K562 (cell line): ENCODE data around the gene ACBD3. TPM values are rescaled to one million over a fixed set of nuclear protein-coding genes. Genes with fewer than 3 reads are reported as not detected.

Source experiments
- ATAC-seq: fragments of 200-7000 bp; cut with Tn5 transposase; 3 replicates; pipeline ENCODE4 v1.9.1; 2020; ENCODE audit warnings: moderate library complexity
- BruUV-seq: library from RNA; stranded (reverse); fragments of 400-500 nt; replicated peaks from 2 replicates; lab custom pipeline; 2021; lab: Mats Ljungman, UMichigan
- CTCF ChIA-PET: fragments of 300-600 bp; formaldehyde crosslinking; extraction: SDS; loops from one replicate; lab custom pipeline; 2021; ENCODE audit warnings: low intra/inter-chr PET ratio; lab: Yijun Ruan, JAX
- POLR2A ChIA-PET: fragments of 300-600, 350-650 bp; sonication (Branson Sonifier 250); formaldehyde crosslinking; extraction: SDS; loops from one replicate; lab custom pipeline; 2021; ENCODE audit warnings: antibody characterized with exemption, inconsistent platforms; lab: Yijun Ruan, JAX
- DNase-seq, 4 experiments: peaks; one replicate each; pipeline versions ENCODE4 v3.0.0 to v3.0.0-alpha.2; 2011 to 2018; ENCODE audit warnings: low spot score in 3 of 4, mixed read lengths in 3 of 4; ENCODE audit errors: extremely low read depth in 1 of 4
- FAIRE-seq: peaks from 2 replicates; lab custom pipeline; 2011; peaks lifted over from hg19 to GRCh38; lab: Jason Lieb, UNC
- H2AFZ ChIP-seq: 2 replicates; pipeline ENCODE4 v1.6.0; 2011; ENCODE audit warnings: low read depth, low read length, control low read depth, inconsistent platforms
- H3K27ac ChIP-seq: fragments of 200-600 bp; 3 replicates; pipeline ENCODE4 v1.8.0; 2011; ENCODE audit warnings: low read depth, mild to moderate bottlenecking, control low read depth, inconsistent platforms, low read length, moderate library complexity, mixed read lengths; ENCODE audit errors: extremely low read depth
- H3K27me3 ChIP-seq, 2 experiments: fragments of 300-600 bp in 1 of 2; 2 replicates in 1 of 2; 3 replicates in 1 of 2; pipeline versions ENCODE4 v1.6.0 to v1.8.0; 2011; ENCODE audit warnings: inconsistent platforms in 2 of 2, low read length in 2 of 2, mild to moderate bottlenecking in 1 of 2, mixed read lengths in 1 of 2, moderate library complexity in 1 of 2; ENCODE audit not compliant: control insufficient read depth in 2 of 2, insufficient read depth in 2 of 2
- H3K36me3 ChIP-seq: fragments of 300-600 bp; 3 replicates; pipeline ENCODE4 v1.8.0; 2011; ENCODE audit warnings: mild to moderate bottlenecking, low read length, inconsistent platforms; ENCODE audit not compliant: control insufficient read depth, insufficient read depth
- H3K4me1 ChIP-seq, 2 experiments: fragments of 200-600 bp in 1 of 2; replicated peaks in 1 of 2; 2 replicates in 1 of 2; 3 replicates in 1 of 2; pipeline versions ENCODE4 v1.5.1 to v1.8.0; 2011; ENCODE audit warnings: inconsistent platforms in 2 of 2, low read length in 2 of 2, mild to moderate bottlenecking in 1 of 2, mixed read lengths in 1 of 2, moderate library complexity in 1 of 2; ENCODE audit not compliant: control insufficient read depth in 2 of 2, insufficient read depth in 2 of 2
- H3K4me2 ChIP-seq: 2 replicates; pipeline ENCODE4 v1.6.1; 2011; ENCODE audit warnings: low read length, control low read depth, inconsistent platforms, mixed read lengths; ENCODE audit not compliant: insufficient read depth
- H3K4me3 ChIP-seq: fragments of 200-600 bp; sonication (generic), shearing (Covaris generic); 2 replicates; pipeline ENCODE4 v1.5.1; 2016; ENCODE audit warnings: control low read depth, inconsistent platforms
- H3K79me2 ChIP-seq: fragments of 200-600 bp; 3 replicates; pipeline ENCODE4 v1.8.0; 2011; ENCODE audit warnings: low read length, inconsistent platforms; ENCODE audit not compliant: control insufficient read depth, insufficient read depth
- H3K9ac ChIP-seq, 2 experiments: 2 replicates each; pipeline versions ENCODE4 v1.6.0 to v1.6.1; 2011; ENCODE audit warnings: low read depth in 2 of 2, low read length in 2 of 2, control low read depth in 1 of 2, inconsistent platforms in 1 of 2, mild to moderate bottlenecking in 1 of 2, mixed read lengths in 1 of 2; ENCODE audit not compliant: insufficient read depth in 1 of 2
- H3K9me1 ChIP-seq: one replicate; pipeline ENCODE4 v1.6.0; 2011; ENCODE audit warnings: inconsistent platforms, mild to moderate bottlenecking, low read length, moderate library complexity; ENCODE audit not compliant: control insufficient read depth, insufficient read depth
- H3K9me3 ChIP-seq: replicated peaks from 2 replicates; pipeline ENCODE4 v1.5.1; 2011; ENCODE audit warnings: low read depth, low read length, inconsistent platforms; ENCODE audit not compliant: control insufficient read depth, insufficient read depth
- H4K20me1 ChIP-seq: replicated peaks from 2 replicates; pipeline ENCODE4 v1.6.1; 2011; ENCODE audit warnings: low read length, inconsistent platforms, mixed read lengths; ENCODE audit not compliant: control insufficient read depth, insufficient read depth
- GATA2 ChIP-seq: sonication (generic); formaldehyde crosslinking; IDR thresholded peaks from 2 replicates; pipeline ENCODE4 v1.4.0; 2020; ENCODE audit warnings: mild to moderate bottlenecking, missing genetic modification reagents
- NCOA6 ChIP-seq: fragments of 450-650 bp; IDR thresholded peaks from 2 replicates; pipeline ENCODE4 v1.6.1; 2017; ENCODE audit warnings: mild to moderate bottlenecking
- WGBS: fragments of 100-300 bp; shearing (Covaris generic); methylation state at CpG from one replicate; pipeline ENCODE4 v1.1.6; 2016; ENCODE audit warnings: low coverage, mixed read lengths; ENCODE audit not compliant: insufficient coverage; ENCODE audit errors: missing lambda C conversion rate; 5-methylcytosine and 5-hydroxymethylcytosine counted together
- in situ Hi-C: fragments of 300-500 bp; cut with MboI; formaldehyde crosslinking; loops from 4 replicates; pipeline ENCODE4 v1.15.0; 2018; ENCODE audit warnings: inconsistent platforms, mixed read lengths
- intact Hi-C: fragments of 100-400 bp; cut with micrococcal nuclease; formaldehyde crosslinking; loops from 2 replicates; pipeline ENCODE4 v1.14.2; 2022
- polyA plus RNA-seq, 8 experiments: library from polyadenylated mRNA; depleted of rRNA in 4 of 8; stranded (reverse) in 5 of 8; unstranded in 3 of 8; fragments of >200 nt; fragmentation: Nextera tagmentation in 2 of 8; fragmentation: Illumina TruSeq in 1 of 8; extraction: Ambion mirVana in 2 of 8; extraction: Trizol in 1 of 8; gene quantifications; 2 replicates each; pipeline versions ENCODE4 v1.2.1 to v1.2.3, GENCODE V29; 2011 to 2014; ENCODE audit warnings: inconsistent platforms in 1 of 8, missing spikeins in 1 of 8
- total RNA-seq, 7 experiments: library from RNA; depleted of rRNA in 6 of 7; stranded (reverse); fragments of >200 nt in 6 of 7; fragmentation: Illumina TruSeq in 2 of 7; extraction: Trizol in 2 of 7; gene quantifications; 2 replicates each; pipeline versions ENCODE4 v1.2.1 to v1.2.3, GENCODE V29; 2011 to 2021; ENCODE audit warnings: low replicate concordance in 1 of 7
- TF ChIP-seq, protein P1 (sequence below), 2 experiments: fragments of 450-650 bp; IDR thresholded peaks; 2 replicates each; pipeline ENCODE4 v1.6.1; 2016; ENCODE audit warnings: mild to moderate bottlenecking in 2 of 2, borderline replicate concordance in 1 of 2, low read depth in 1 of 2, moderate library complexity in 1 of 2

The ACBD3 gene
- total and polyA plus RNA-seq, 9 of the 15 experiments (the other 6 are each of a cell fraction or from before 2014, with no cell fraction given), result 11.1 to 36.7 (median 26.9) TPM

DNA sequence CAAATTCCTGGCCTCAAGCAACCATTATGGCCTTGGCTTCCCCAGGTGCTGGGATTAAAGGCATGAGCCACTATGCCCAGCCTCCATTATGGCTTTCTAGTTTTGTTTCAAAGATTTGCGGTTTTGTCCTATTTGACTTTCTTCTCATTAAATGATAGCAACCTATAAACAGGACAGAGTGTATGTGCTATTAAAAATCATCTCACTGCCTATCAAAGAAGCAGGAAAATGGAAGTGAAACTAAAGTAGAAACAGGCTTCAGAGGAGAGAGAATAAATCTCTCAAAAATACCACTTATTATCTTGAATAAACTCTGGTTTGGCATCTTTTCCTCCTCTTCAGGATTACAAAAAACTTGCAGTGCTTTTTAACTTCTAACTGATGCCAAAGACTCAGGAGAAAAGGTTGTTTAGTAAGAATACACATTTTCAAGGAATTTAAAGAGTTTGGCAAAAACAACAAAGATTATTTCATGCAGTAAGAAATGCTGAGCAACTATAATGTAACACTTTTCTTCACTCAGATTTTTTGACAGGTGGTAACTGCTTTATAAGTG lies 28.7 kb downstream of the ACBD3 start:
- no peak overlapping the region for H3K27ac ChIP-seq
- no peaks in the 10 kb centered on the region for H3K4me1 ChIP-seq
- H3K79me2 ChIP-seq, result no peaks in the 10 kb centered on the region
- no peak for TF ChIP-seq GATA2
- TF ChIP-seq NCOA6, result no peak
- TF ChIP-seq, protein P1, sequence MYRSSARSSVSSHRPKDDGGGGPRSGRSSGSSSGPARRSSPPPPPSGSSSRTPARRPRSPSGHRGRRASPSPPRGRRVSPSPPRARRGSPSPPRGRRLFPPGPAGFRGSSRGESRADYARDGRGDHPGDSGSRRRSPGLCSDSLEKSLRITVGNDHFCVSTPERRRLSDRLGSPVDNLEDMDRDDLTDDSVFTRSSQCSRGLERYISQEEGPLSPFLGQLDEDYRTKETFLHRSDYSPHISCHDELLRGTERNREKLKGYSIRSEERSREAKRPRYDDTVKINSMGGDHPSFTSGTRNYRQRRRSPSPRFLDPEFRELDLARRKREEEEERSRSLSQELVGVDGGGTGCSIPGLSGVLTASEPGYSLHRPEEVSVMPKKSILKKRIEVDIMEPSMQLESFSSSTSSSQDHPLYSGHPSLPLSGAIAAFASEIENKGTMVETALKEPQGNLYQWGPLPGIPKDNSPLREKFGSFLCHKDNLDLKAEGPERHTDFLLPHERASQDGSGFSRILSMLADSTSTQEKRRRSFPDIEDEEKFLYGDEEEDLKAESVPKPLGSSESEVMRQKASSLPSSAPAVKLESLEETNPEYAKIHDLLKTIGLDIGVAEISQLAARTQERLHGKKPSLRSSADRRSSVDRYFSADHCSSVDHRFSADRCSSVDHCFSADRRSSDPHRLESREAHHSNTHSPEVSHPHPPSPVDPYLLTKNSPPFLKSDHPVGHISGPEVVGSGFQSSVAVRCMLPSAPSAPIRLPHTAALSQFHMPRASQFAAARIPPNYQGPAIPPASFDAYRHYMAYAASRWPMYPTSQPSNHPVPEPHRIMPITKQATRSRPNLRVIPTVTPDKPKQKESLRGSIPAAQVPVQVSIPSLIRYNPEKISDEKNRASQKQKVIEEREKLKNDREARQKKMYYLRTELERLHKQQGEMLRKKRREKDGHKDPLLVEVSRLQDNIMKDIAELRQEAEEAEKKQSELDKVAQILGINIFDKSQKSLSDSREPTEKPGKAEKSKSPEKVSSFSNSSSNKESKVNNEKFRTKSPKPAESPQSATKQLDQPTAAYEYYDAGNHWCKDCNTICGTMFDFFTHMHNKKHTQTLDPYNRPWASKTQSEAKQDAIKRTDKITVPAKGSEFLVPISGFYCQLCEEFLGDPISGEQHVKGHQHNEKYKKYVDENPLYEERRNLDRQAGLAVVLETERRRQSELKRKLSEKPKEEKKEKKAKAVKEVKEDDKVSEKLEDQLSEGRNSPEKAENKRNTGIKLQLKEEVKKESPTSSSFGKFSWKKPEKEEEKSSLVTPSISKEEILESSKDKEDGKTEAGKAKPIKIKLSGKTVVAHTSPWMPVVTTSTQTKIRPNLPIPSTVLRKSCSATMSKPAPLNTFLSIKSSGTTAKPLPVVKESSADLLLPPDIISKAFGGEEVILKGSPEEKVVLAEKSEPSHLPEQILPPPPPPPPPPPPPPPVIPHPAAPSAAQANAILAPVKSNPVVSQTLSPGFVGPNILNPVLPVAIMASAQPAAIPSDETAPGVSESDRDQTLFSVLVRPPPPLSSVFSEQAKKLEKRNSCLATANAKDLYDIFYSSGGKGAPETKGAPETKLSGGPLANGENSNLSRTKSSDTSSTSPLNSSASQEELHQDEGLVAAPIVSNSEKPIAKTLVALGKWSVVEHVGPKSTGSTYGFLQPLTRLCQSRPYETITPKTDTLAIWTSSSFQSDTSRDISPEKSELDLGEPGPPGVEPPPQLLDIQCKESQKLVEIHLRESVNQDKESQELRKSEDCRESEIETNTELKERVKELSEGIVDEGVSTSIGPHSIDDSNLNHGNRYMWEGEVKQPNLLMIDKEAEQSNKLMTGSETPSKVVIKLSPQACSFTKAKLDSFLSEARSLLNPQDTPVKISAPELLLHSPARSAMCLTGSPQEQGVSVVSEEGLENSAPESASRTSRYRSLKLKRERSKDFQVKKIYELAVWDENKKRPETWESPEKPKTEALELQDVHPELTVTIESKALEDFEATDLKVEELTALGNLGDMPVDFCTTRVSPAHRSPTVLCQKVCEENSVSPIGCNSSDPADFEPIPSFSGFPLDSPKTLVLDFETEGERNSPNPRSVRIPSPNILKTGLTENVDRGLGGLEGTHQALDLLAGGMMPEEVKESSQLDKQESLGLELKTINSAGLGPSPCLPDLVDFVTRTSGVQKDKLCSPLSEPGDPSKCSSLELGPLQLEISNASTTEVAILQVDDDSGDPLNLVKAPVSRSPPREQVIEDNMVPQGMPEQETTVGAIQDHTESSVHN (IDR thresholded peaks at IDR 0.05; ENCODE audit: borderline replicate concordance in 1 of 2, low read depth in 1 of 2), result no peak
- no peaks in the 10 kb centered on the region for H3K27me3 ChIP-seq
- WGBS, result 92% methylated on average over 1 of the region's 1 CpG
- H3K4me3 ChIP-seq, result no peak overlapping the region
- H3K9me3 ChIP-seq, result no peaks in the 10 kb centered on the region
- H3K9me1 ChIP-seq, result no peaks in the 10 kb centered on the region
- no peaks in the 10 kb centered on the region for H4K20me1 ChIP-seq
- H3K4me2 ChIP-seq, result no peak overlapping the region
- BruUV-seq, result TSS peak; percentile 18
- ATAC-seq (no peak), DNase-seq (no peak), FAIRE-seq (no peak)
- peaks cover 82% of the 10 kb centered on the region for H3K36me3 ChIP-seq
- H3K9ac ChIP-seq, result no peak overlapping the region
- intact Hi-C loops (no loop called here), in situ Hi-C loops (no loop called here)
- ChIA-PET POLR2A (interaction anchor here (1.0 kb wide), 1 partner anchor 251 kb away, joined by 4 read pairs; no protein-coding TSS in a partner anchor), CTCF (no interaction called here)
- no peak overlapping the region for H2AFZ ChIP-seq
